ENCODE data around the gene NDUFAF2.
A peak's percentile ranks its signal among the peaks of the same experiment; 100 is the strongest.

Gene NDUFAF2

GRCh38 chr5:61019642-61020041, 74.6 kb downstream of the NDUFAF2 start (continued):
- TF ChIP-seq ZNF747 (tag by site-specific recombination; IDR thresholded peaks at IDR 0.05) (no peak), ZSCAN16 (tag by site-specific recombination; IDR thresholded peaks at IDR 0.05) (no peak), BCL6B (tag by site-specific recombination; IDR thresholded peaks at IDR 0.05) (no peak), ZNF555 (tag by site-specific recombination; conservative IDR thresholded peaks at IDR 0.05) (no peak), GFI1B (tag by site-specific recombination; IDR thresholded peaks at IDR 0.05) (no peak)

- POLR2A ChIA-PET: no interaction called here
- no peak overlapping the region for H3K4me3 ChIP-seq (ENCODE audit: low read depth, low read length)
- H3K27ac ChIP-seq (ENCODE audit: extremely low read depth, low read depth, low read length): no peak overlapping the region
- no peaks in the 10 kb centered on the region for H3K9me3 ChIP-seq (ENCODE audit: control insufficient read depth, insufficient read depth, low read depth, low read length)
- no peaks in the 10 kb centered on the region for H3K36me3 ChIP-seq (ENCODE audit: control insufficient read depth in 2 of 2, insufficient read depth in 1 of 2, low read length in 2 of 2)
- CTCF ChIA-PET: interaction anchor here (0.6 kb wide), 1 partner anchor 1639 kb away, joined by 3 read pairs; no protein-coding TSS in a partner anchor
- TF ChIP-seq ZFHX2 (tag by site-specific recombination; conservative IDR thresholded peaks at IDR 0.05) (peak; percentile 55), ZNF19 (tag by site-specific recombination; IDR thresholded peaks at IDR 0.05; ENCODE audit: low read depth) (no peak), ZXDB (tag by site-specific recombination; IDR thresholded peaks at IDR 0.05) (no peak), ZSCAN4 (tag by site-specific recombination; IDR thresholded peaks at IDR 0.05) (peak; percentile 76), EGR2 (tag by site-specific recombination; IDR thresholded peaks at IDR 0.05; ENCODE audit: low read depth) (peak; percentile 58), ZNF239 (tag by site-specific recombination; IDR thresholded peaks at IDR 0.05) (no peak)
- H3K4me1 ChIP-seq (ENCODE audit: control insufficient read depth, insufficient read depth, low read length): no peaks in the 10 kb centered on the region
These were observed 75.4 kb downstream of the NDUFAF2 start for GRCh38 chr5:61020415-61020814.

- Histone ChIP-seq H3K36me3 (ENCODE audit: control insufficient read depth in 2 of 2, insufficient read depth in 1 of 2, low read length in 2 of 2) (no peaks in the 10 kb centered on the region), H3K4me3 (ENCODE audit: low read depth, low read length) (no peak overlapping the region), H3K9me3 (ENCODE audit: control insufficient read depth, insufficient read depth, low read depth, low read length) (no peaks in the 10 kb centered on the region), H3K27ac (ENCODE audit: extremely low read depth, low read depth, low read length) (no peak overlapping the region), H3K4me1 (ENCODE audit: control insufficient read depth, insufficient read depth, low read length) (no peaks in the 10 kb centered on the region)
- CTCF ChIA-PET: no interaction called here
- TF ChIP-seq ZNF548 (tag by site-specific recombination; IDR thresholded peaks at IDR 0.05) (no peak), ZNF843 (tag by site-specific recombination; IDR thresholded peaks at IDR 0.05) (no peak), ZNF302 (tag by site-specific recombination; IDR thresholded peaks at IDR 0.05; ENCODE audit: low read depth) (no peak), ZNF16 (tag by site-specific recombination; IDR thresholded peaks at IDR 0.05; ENCODE audit: low read depth) (no peak), ZNF280D (tag by site-specific recombination; IDR thresholded peaks at IDR 0.05) (no peak), PATZ1 (tag by site-specific recombination; IDR thresholded peaks at IDR 0.05) (no peak), ZNF629 (tag by site-specific recombination; IDR thresholded peaks at IDR 0.05) (no peak), MYNN (tag by site-specific recombination; IDR thresholded peaks at IDR 0.05; ENCODE audit: borderline replicate concordance) (no peak), ZNF157 (tag by site-specific recombination; IDR thresholded peaks at IDR 0.05) (no peak), ZNF747 (tag by site-specific recombination; IDR thresholded peaks at IDR 0.05) (no peak), KLF16 (tag by site-specific recombination; IDR thresholded peaks at IDR 0.05) (no peak), ZBTB21 (tag by site-specific recombination; IDR thresholded peaks at IDR 0.05) (no peak), ZNF335 (tag by site-specific recombination; conservative IDR thresholded peaks at IDR 0.05) (no peak), ZNF19 (tag by site-specific recombination; IDR thresholded peaks at IDR 0.05; ENCODE audit: low read depth) (no peak), ZNF777 (tag by site-specific recombination; IDR thresholded peaks at IDR 0.05; ENCODE audit: borderline replicate concordance) (no peak), ZNF24 (tag by site-specific recombination; IDR thresholded peaks at IDR 0.05) (no peak)
- POLR2A ChIA-PET: no interaction called here
These were observed 78.1 kb downstream of the NDUFAF2 start for GRCh38 chr5:61023131-61023530.

Data from HEK293 (cell line).